Neural cell (in vitro differentiated cells): ENCODE measurements around the gene KIFBP. TPM values are rescaled to one million over a fixed set of nuclear protein-coding genes. Genes with fewer than 3 reads are reported as not detected.

ENCODE experiments used
- H2AFZ ChIP-seq: fragments of 200-600, 300-800 bp; sonication (generic), shearing (Covaris generic); 2 replicates; pipeline ENCODE4 v1.6.0; 2014; ENCODE audit warnings: low read depth, mild to moderate bottlenecking, antibody characterized with exemption, low read length, moderate library complexity
- H3F3A ChIP-seq: fragments of 200-600 bp; shearing (Covaris generic); 2 replicates; pipeline ENCODE4 v1.6.1; 2016; ENCODE audit warnings: mild to moderate bottlenecking, moderate library complexity, mixed read lengths, antibody characterized with exemption, low read length; ENCODE audit not compliant: insufficient read depth, poor library complexity, severe bottlenecking
- H3K27ac ChIP-seq: fragments of 200-600, 300-800 bp; sonication (generic), shearing (Covaris generic); 2 replicates; pipeline ENCODE4 v1.5.1; 2014; ENCODE audit warnings: mild to moderate bottlenecking, low read length, moderate library complexity
- H3K27me3 ChIP-seq: fragments of 300-800, 200-600 bp; sonication (generic), shearing (Covaris generic); 2 replicates; pipeline ENCODE4 v1.6.0; 2014; ENCODE audit warnings: mild to moderate bottlenecking, low read depth, low read length, moderate library complexity; ENCODE audit not compliant: insufficient read depth
- H3K36me3 ChIP-seq: fragments of 300-800, 200-600 bp; sonication (generic), shearing (Covaris generic); 2 replicates; pipeline ENCODE4 v1.5.1; 2014; ENCODE audit warnings: mild to moderate bottlenecking, antibody characterized with exemption, low read length, moderate library complexity; ENCODE audit not compliant: insufficient read depth
- H3K4me2 ChIP-seq: fragments of 300-800, 200-600 bp; sonication (generic), shearing (Covaris generic); 2 replicates; pipeline ENCODE4 v1.6.0; 2014; ENCODE audit warnings: mild to moderate bottlenecking, low read length
- H3K4me3 ChIP-seq: fragments of 300-800, 200-600 bp; sonication (generic), shearing (Covaris generic); 2 replicates; pipeline ENCODE4 v1.5.1; 2014; ENCODE audit warnings: mild to moderate bottlenecking, low read length, moderate library complexity
- H3K79me2 ChIP-seq: fragments of 200-600 bp; shearing (Covaris generic); replicated peaks from 2 replicates; pipeline ENCODE4 v1.6.0; 2014; ENCODE audit warnings: mild to moderate bottlenecking, low read length, moderate library complexity; ENCODE audit not compliant: insufficient read depth
- H3K9ac ChIP-seq: fragments of 300-800, 200-600 bp; sonication (generic), shearing (Covaris generic); 2 replicates; pipeline ENCODE4 v1.6.1; 2016; ENCODE audit warnings: mild to moderate bottlenecking, low read length, mixed read lengths
- H3K9me2 ChIP-seq: fragments of 200-600 bp; shearing (Covaris generic); 2 replicates; pipeline ENCODE4 v1.6.1; 2016; ENCODE audit warnings: mild to moderate bottlenecking, low read length, mixed read lengths; ENCODE audit not compliant: insufficient read depth
- H3K9me3 ChIP-seq: fragments of 200-600, 300-800 bp; sonication (generic), shearing (Covaris generic); 2 replicates; pipeline ENCODE4 v1.6.1; 2016; ENCODE audit warnings: mild to moderate bottlenecking, mixed run types, low read length, moderate library complexity, mixed read lengths
- H4K20me1 ChIP-seq: fragments of 200-600 bp; shearing (Covaris generic); 2 replicates; pipeline ENCODE4 v1.6.1; 2016; ENCODE audit warnings: mild to moderate bottlenecking, mixed run types; ENCODE audit not compliant: insufficient read depth
- CTCF ChIP-seq: fragments of 450-650 bp; IDR thresholded peaks from 2 replicates; pipeline ENCODE4 v1.5.1; 2014; ENCODE audit warnings: antibody characterized with exemption, mild to moderate bottlenecking, moderate library complexity; ENCODE audit not compliant: poor library complexity, severe bottlenecking
- EZH2 ChIP-seq: fragments of 200-600, 300-800 bp; shearing (Covaris generic), sonication (generic); IDR thresholded peaks from 2 replicates; pipeline ENCODE4 v1.6.1; 2014; ENCODE audit warnings: antibody characterized with exemption, low read length, borderline replicate concordance, mild to moderate bottlenecking; ENCODE audit not compliant: insufficient read depth, poor library complexity, severe bottlenecking
- MXI1 ChIP-seq: fragments of 450-650 bp; conservative IDR thresholded peaks from 2 replicates; pipeline ENCODE4 v1.6.1; 2014; ENCODE audit warnings: antibody characterized with exemption, mild to moderate bottlenecking; ENCODE audit not compliant: poor library complexity, severe bottlenecking
- POLR2AphosphoS5 ChIP-seq: IDR thresholded peaks from 2 replicates; pipeline ENCODE4 v1.6.1; 2012
- RAD21 ChIP-seq: fragments of 450-650 bp; conservative IDR thresholded peaks from 2 replicates; pipeline ENCODE4 v1.6.1; 2014; ENCODE audit warnings: antibody characterized with exemption, mild to moderate bottlenecking, moderate library complexity
- REST ChIP-seq: IDR thresholded peaks from 2 replicates; pipeline ENCODE4 v1.6.1; 2012; ENCODE audit warnings: borderline replicate concordance
- SMC3 ChIP-seq: fragments of 450-650 bp; conservative IDR thresholded peaks from 2 replicates; pipeline ENCODE4 v1.6.1; 2014; ENCODE audit warnings: antibody characterized with exemption, mild to moderate bottlenecking, moderate library complexity; ENCODE audit not compliant: poor library complexity
- TAF1 ChIP-seq: IDR thresholded peaks from 2 replicates; pipeline ENCODE4 v1.6.1; 2012; ENCODE audit warnings: low read depth
- polyA plus RNA-seq: library from polyadenylated mRNA; depleted of rRNA; stranded (reverse); fragments of >200 nt; gene quantifications from 2 replicates; pipeline ENCODE4 v1.2.3, GENCODE V29; 2014

KIFBP gene
- polyA plus RNA-seq, 1 donor from 2014 or later = 76.9 TPM

DNA sequence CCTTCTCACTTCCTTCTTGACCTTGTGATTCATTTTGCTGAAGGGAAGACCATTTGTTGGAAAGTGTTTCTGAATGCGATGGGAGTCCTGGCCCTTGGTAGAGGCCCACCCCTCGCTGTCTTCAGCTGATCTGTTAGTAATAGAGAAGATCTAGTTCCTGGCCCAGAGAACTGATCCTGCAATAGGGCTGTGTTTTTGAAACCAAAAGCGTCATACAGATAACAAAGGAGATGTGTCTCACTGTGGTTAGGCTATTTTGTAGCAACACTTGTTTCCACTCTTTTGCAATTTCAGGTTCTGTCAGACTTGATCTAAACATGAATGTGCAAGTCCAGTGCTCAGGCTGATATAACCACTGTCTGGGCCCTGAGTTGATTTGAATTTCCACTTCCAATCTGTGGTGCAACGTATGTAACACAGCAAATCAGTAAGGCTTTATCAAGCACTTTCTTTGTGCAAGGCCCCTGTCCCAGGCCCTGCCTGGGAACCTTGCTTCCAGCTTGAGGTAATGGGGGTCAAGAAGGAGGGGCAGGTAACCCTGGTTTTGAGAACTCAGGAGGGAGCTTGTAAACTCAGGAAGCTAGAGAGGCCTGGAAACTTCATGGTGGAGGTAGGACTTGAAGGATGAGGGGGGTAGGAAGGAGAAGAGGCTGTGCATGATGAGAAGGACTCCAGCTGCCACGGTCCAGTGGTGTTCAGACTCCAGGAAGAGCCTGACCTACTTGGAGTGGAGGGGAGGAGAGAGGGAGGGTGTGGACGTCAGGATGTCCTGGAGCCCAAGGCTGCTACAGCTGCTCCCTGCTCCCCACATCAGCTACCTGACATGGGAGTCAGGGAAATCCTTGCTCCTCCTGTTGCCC is 57.1 kb downstream of the KIFBP start:
- H3K27ac ChIP-seq = no peak overlapping the region
- no peaks in the 10 kb centered on the region for H3K79me2 ChIP-seq
- H2AFZ ChIP-seq = no peak overlapping the region
- H3K9ac ChIP-seq = no peak overlapping the region
- no peaks in the 10 kb centered on the region for H4K20me1 ChIP-seq
- no peaks in the 10 kb centered on the region for H3F3A ChIP-seq
- no peaks in the 10 kb centered on the region for H3K27me3 ChIP-seq
- H3K9me2 ChIP-seq = no peaks in the 10 kb centered on the region
- H3K9me3 ChIP-seq = no peaks in the 10 kb centered on the region
- H3K36me3 ChIP-seq = no peaks in the 10 kb centered on the region
- no peak overlapping the region for H3K4me2 ChIP-seq
- no peak for TF ChIP-seq CTCF
- no peak for TF ChIP-seq TAF1
- no peak overlapping the region for H3K4me3 ChIP-seq

- Histone ChIP-seq H2AFZ (no peak overlapping the region), H3K27me3 (no peaks in the 10 kb centered on the region), H3K9ac (no peak overlapping the region), H3K4me3 (no peak overlapping the region), H3K9me3 (no peaks in the 10 kb centered on the region), H4K20me1 (no peaks in the 10 kb centered on the region), H3K4me2 (no peak overlapping the region), H3K79me2 (no peaks in the 10 kb centered on the region), H3K9me2 (no peaks in the 10 kb centered on the region), H3F3A (no peaks in the 10 kb centered on the region), H3K36me3 (no peaks in the 10 kb centered on the region), H3K27ac (no peak overlapping the region)
- TF ChIP-seq TAF1 (no peak), REST (no peak), MXI1 (no peak), CTCF (no peak), SMC3 (no peak), POLR2AphosphoS5 (no peak), RAD21 (no peak), EZH2 (no peak)
These were observed 58.7 kb downstream of the KIFBP start for GRCh38 chr10:69047111-69047832.
